Large intestine (tissue), 12 donors: Measurements from ENCODE around the gene RBP5. TPM values are rescaled to one million over a fixed set of nuclear protein-coding genes. Genes with fewer than 3 reads are reported as not detected.
A peak's percentile ranks its signal among the peaks of the same experiment; 100 is the strongest.

ENCODE experiments used
- DNase-seq, 2 donors: peaks; one replicate each; pipeline versions ENCODE4 v3.0.0 to v3.0.0-alpha.2; 2013
- H3K27ac ChIP-seq: one replicate; pipeline ENCODE4 v1.5.1; 2013; ENCODE audit warnings: low read length
- H3K27me3 ChIP-seq: 2 replicates; pipeline ENCODE4 v1.6.1; 2013; ENCODE audit warnings: low read length; ENCODE audit not compliant: control insufficient read depth, insufficient read depth
- H3K36me3 ChIP-seq: 2 replicates; pipeline ENCODE4 v1.6.1; 2013; ENCODE audit warnings: low read length; ENCODE audit not compliant: control insufficient read depth, insufficient read depth
- H3K4me1 ChIP-seq: one replicate; pipeline ENCODE4 v1.6.1; 2013; ENCODE audit warnings: low read length; ENCODE audit not compliant: control insufficient read depth, insufficient read depth
- H3K4me3 ChIP-seq: one replicate; pipeline ENCODE4 v1.5.1; 2013; ENCODE audit warnings: low read length
- H3K9me3 ChIP-seq: one replicate; pipeline ENCODE4 v1.6.1; 2013; ENCODE audit warnings: mild to moderate bottlenecking, low read depth, low read length, moderate library complexity; ENCODE audit not compliant: control insufficient read depth
- WGBS: methylation state at CpG from one replicate; pipeline ENCODE4 v1.1.5; 2013; ENCODE audit warnings: low lambda C conversion rate; ENCODE audit not compliant: insufficient coverage; 5-methylcytosine and 5-hydroxymethylcytosine counted together
- long read RNA-seq, 11 donors: transcript quantifications; one replicate each; lab custom pipeline, GENCODE V29; 2026
- polyA plus RNA-seq: library from polyadenylated mRNA; unstranded; fragments of 120-200 nt; gene quantifications from one replicate; pipeline ENCODE4 v1.2.1, GENCODE V29; 2013

RBP5 gene
- polyA plus RNA-seq = 25.7 TPM
- long read RNA-seq, donor 1, partial matches to known transcripts = 0 of 2 reads
- long read RNA-seq, donor 1, other reads (novel, unspliced or antisense) = 0 of 2 reads
- long read RNA-seq, donor 2, transcript RBP5-201 (4 exons, 1,012 nt) = major isoform, 6 of 6 reads
- long read RNA-seq, donor 2, partial matches to known transcripts = 0 of 6 reads
- long read RNA-seq, donor 2, other reads (novel, unspliced or antisense) = 0 of 6 reads
- long read RNA-seq, donor 3 = 0 reads
- long read RNA-seq, donor 4, partial matches to known transcripts = 0 of 1 reads
- long read RNA-seq, donor 4, other reads (novel, unspliced or antisense) = 0 of 1 reads
- long read RNA-seq, donor 5, partial matches to known transcripts = 0 of 2 reads
- long read RNA-seq, donor 5, other reads (novel, unspliced or antisense) = 0 of 2 reads
- long read RNA-seq, donor 6, partial matches to known transcripts = 0 of 4 reads
- long read RNA-seq, donor 6, other reads (novel, unspliced or antisense) = 0 of 4 reads
- long read RNA-seq, donor 7, partial matches to known transcripts = 0 of 1 reads
- long read RNA-seq, donor 7, other reads (novel, unspliced or antisense) = 0 of 1 reads
- long read RNA-seq, donor 8, partial matches to known transcripts = 0 of 3 reads
- long read RNA-seq, donor 8, other reads (novel, unspliced or antisense) = 0 of 3 reads
- long read RNA-seq, donor 9, partial matches to known transcripts = 44 of 47 reads
- long read RNA-seq, donor 9, other reads (novel, unspliced or antisense) = 0 of 47 reads
- long read RNA-seq, donor 10, transcript RBP5-201 (4 exons, 1,012 nt) = major isoform, 6 of 7 reads
- long read RNA-seq, donor 10, partial matches to known transcripts = 0 of 7 reads
- long read RNA-seq, donor 10, other reads (novel, unspliced or antisense) = 0 of 7 reads
- long read RNA-seq, donor 11, partial matches to known transcripts = 0 of 2 reads
- long read RNA-seq, donor 11, other reads (novel, unspliced or antisense) = 0 of 2 reads

GRCh38 chr12:7128681-7129286 is at the start of gene RBP5:
TSS of gene RBP5 (minus strand) at chr12:7128889. CDS start at chr12:7128775, 114 bp downstream.
- H3K9me3 ChIP-seq = no peaks in the 10 kb centered on the region
- H3K27me3 ChIP-seq = no peaks in the 10 kb centered on the region
- H3K4me1 ChIP-seq = peaks cover 41% of the 10 kb centered on the region
- peak within 1 kb of the TSS; percentile 74 for H3K27ac ChIP-seq
- DNase-seq = peak in 1 of 2 donors; percentile 39
- peaks cover 6% of the 10 kb centered on the region for H3K36me3 ChIP-seq
- WGBS = no CpG with 5 or more reads among the region's 7 CpGs
- peak within 1 kb of the TSS; percentile 81 for H3K4me3 ChIP-seq

GRCh38 chr12:7178481-7178880 is 49.8 kb upstream of the RBP5 start:
- no peak for DNase-seq
- Histone ChIP-seq H3K9me3 (no peaks in the 10 kb centered on the region), H3K4me3 (no peak overlapping the region), H3K27ac (no peak overlapping the region), H3K4me1 (no peaks in the 10 kb centered on the region), H3K36me3 (no peaks in the 10 kb centered on the region), H3K27me3 (peaks cover 7% of the 10 kb centered on the region)
- WGBS = no CpG with 5 or more reads among the region's 2 CpGs

GRCh38 chr12:7176595-7176994 is 47.9 kb upstream of the RBP5 start:
- H3K36me3 ChIP-seq = no peaks in the 10 kb centered on the region
- no peak overlapping the region for H3K4me3 ChIP-seq
- no peak overlapping the region for H3K27ac ChIP-seq
- no peaks in the 10 kb centered on the region for H3K9me3 ChIP-seq
- 83% methylated on average over 2 of the region's 2 CpGs for WGBS
- DNase-seq = no peak
- no peaks in the 10 kb centered on the region for H3K4me1 ChIP-seq
- peaks cover 7% of the 10 kb centered on the region for H3K27me3 ChIP-seq

GRCh38 chr12:7175493-7175892 is 46.8 kb upstream of the RBP5 start:
- Histone ChIP-seq H3K9me3 (no peaks in the 10 kb centered on the region), H3K4me3 (no peak overlapping the region), H3K27me3 (peaks cover 7% of the 10 kb centered on the region), H3K27ac (no peak overlapping the region), H3K4me1 (no peaks in the 10 kb centered on the region), H3K36me3 (no peaks in the 10 kb centered on the region)
- no peak for DNase-seq

- Histone ChIP-seq H3K27me3 (peaks cover 2% of the 10 kb centered on the region), H3K9me3 (peaks cover 7% of the 10 kb centered on the region), H3K27ac (no peak overlapping the region), H3K36me3 (no peaks in the 10 kb centered on the region), H3K4me1 (no peaks in the 10 kb centered on the region), H3K4me3 (no peak overlapping the region)
- 67% methylated on average over 1 of the region's 1 CpG for WGBS
- DNase-seq = no peak
These were observed 43.2 kb upstream of the RBP5 start for GRCh38 chr12:7171854-7172253.

GRCh38 chr12:7169951-7170350 is 41.3 kb upstream of the RBP5 start:
- Histone ChIP-seq H3K4me1 (no peaks in the 10 kb centered on the region), H3K27ac (no peak overlapping the region), H3K36me3 (no peaks in the 10 kb centered on the region), H3K4me3 (no peak overlapping the region), H3K27me3 (no peaks in the 10 kb centered on the region), H3K9me3 (peaks cover 7% of the 10 kb centered on the region)
- no peak for DNase-seq

GRCh38 chr12:7162691-7163114 is 34.0 kb upstream of the RBP5 start:
- H3K4me1 ChIP-seq = no peaks in the 10 kb centered on the region
- WGBS = no CpG with 5 or more reads among the region's 19 CpGs
- H3K4me3 ChIP-seq = no peak overlapping the region
- H3K36me3 ChIP-seq = peaks cover 6% of the 10 kb centered on the region
- H3K9me3 ChIP-seq = no peaks in the 10 kb centered on the region
- no peak overlapping the region for H3K27ac ChIP-seq
- peak; percentile 42 to 50 for DNase-seq
- peaks cover 2% of the 10 kb centered on the region for H3K27me3 ChIP-seq

GRCh38 chr12:7161811-7162210 is 33.1 kb upstream of the RBP5 start:
- H3K4me3 ChIP-seq = no peak overlapping the region
- no CpG with 5 or more reads among the region's 5 CpGs for WGBS

GRCh38 chr12:7161327-7161726 is 32.6 kb upstream of the RBP5 start:
- 100% methylated on average over 1 of the region's 4 CpGs for WGBS
- Histone ChIP-seq H3K4me3 (no peak overlapping the region), H3K27me3 (peaks cover 2% of the 10 kb centered on the region), H3K4me1 (no peaks in the 10 kb centered on the region), H3K27ac (no peak overlapping the region), H3K9me3 (no peaks in the 10 kb centered on the region), H3K36me3 (peaks cover 11% of the 10 kb centered on the region)
- DNase-seq = no peak

More at GRCh38 chr12:7161811-7162210, 33.1 kb upstream of the RBP5 start:
- no peak for DNase-seq
- H3K9me3 ChIP-seq = no peaks in the 10 kb centered on the region
- peaks cover 11% of the 10 kb centered on the region for H3K36me3 ChIP-seq
- H3K4me1 ChIP-seq = no peaks in the 10 kb centered on the region
- H3K27me3 ChIP-seq = peaks cover 2% of the 10 kb centered on the region
- H3K27ac ChIP-seq = no peak overlapping the region

- Histone ChIP-seq H3K4me3 (no peak overlapping the region), H3K27me3 (peaks cover 2% of the 10 kb centered on the region), H3K4me1 (peaks cover 7% of the 10 kb centered on the region), H3K36me3 (peaks cover 14% of the 10 kb centered on the region), H3K9me3 (no peaks in the 10 kb centered on the region), H3K27ac (no peak overlapping the region)
- no peak for DNase-seq
- 67% methylated on average over 1 of the region's 7 CpGs for WGBS
These were observed 31.5 kb upstream of the RBP5 start for GRCh38 chr12:7160183-7160582.
